GM12878 (cell line): ENCODE data around the gene NLRC5. TPM values are rescaled to one million over a fixed set of nuclear protein-coding genes. Genes with fewer than 3 reads are reported as not detected.

ENCODE experiments used
- ATAC-seq: fragments of 200-7000 bp; cut with Tn5 transposase; 3 replicates; pipeline ENCODE4 v1.9.1; 2020; ENCODE audit warnings: mild to moderate bottlenecking, moderate library complexity
- BruUV-seq: library from RNA; stranded (reverse); fragments of 400-500 nt; replicated peaks from 2 replicates; lab custom pipeline; 2021; lab: Mats Ljungman, UMichigan
- CTCF ChIA-PET: fragments of 300-600 bp; sonication (Branson Sonifier 250); formaldehyde crosslinking; extraction: SDS; loops from one replicate; lab custom pipeline; 2021; ENCODE audit warnings: inconsistent platforms; lab: Yijun Ruan, JAX
- POLR2A ChIA-PET: fragments of 350-600 bp; formaldehyde crosslinking; extraction: SDS; loops from one replicate; lab custom pipeline; 2021; ENCODE audit warnings: inconsistent platforms; lab: Charles Lee
- RAD21 ChIA-PET: fragments of 300-600 bp; sonication (Branson Sonifier 250); formaldehyde crosslinking; loops from one replicate; lab custom pipeline; 2023; ENCODE audit warnings: antibody characterized with exemption; ENCODE audit not compliant: unreplicated experiment; lab: Charles Lee
- SMC1A ChIA-PET: fragments of 300-600 bp; sonication (Branson Sonifier 250); formaldehyde crosslinking; loops from one replicate; lab custom pipeline; 2023; ENCODE audit not compliant: unreplicated experiment, uncharacterized antibody; lab: Charles Lee
- DNase-seq: peaks from one replicate; pipeline ENCODE4 v3.0.0-alpha.2; 2011; ENCODE audit warnings: low read depth, low spot score
- FAIRE-seq: peaks from 3 replicates; lab custom pipeline; 2011; peaks lifted over from hg19 to GRCh38; lab: Jason Lieb, UNC
- H2AFZ ChIP-seq: 2 replicates; pipeline ENCODE4 v1.6.0; 2011; ENCODE audit warnings: low read depth, low read length, control low read depth; ENCODE audit not compliant: control insufficient read depth
- H3K27ac ChIP-seq: 2 replicates; pipeline ENCODE4 v1.5.1; 2011; ENCODE audit warnings: control low read depth; ENCODE audit not compliant: control insufficient read depth, insufficient read depth
- H3K27me3 ChIP-seq, 2 experiments: replicated peaks in 1 of 2; 2 replicates each; pipeline versions ENCODE4 v1.6.0 to v1.6.1; 2011; ENCODE audit warnings: low read length in 1 of 2; ENCODE audit not compliant: control insufficient read depth in 2 of 2, insufficient read depth in 2 of 2
- H3K36me3 ChIP-seq, 2 experiments: 2 replicates each; pipeline ENCODE4 v1.5.1; 2011; ENCODE audit warnings: low read length in 1 of 2; ENCODE audit not compliant: control insufficient read depth in 2 of 2, insufficient read depth in 2 of 2
- H3K4me1 ChIP-seq: 2 replicates; pipeline ENCODE4 v1.6.1; 2011; ENCODE audit warnings: mild to moderate bottlenecking, low read length, moderate library complexity, mixed read lengths; ENCODE audit not compliant: control insufficient read depth, insufficient read depth
- H3K4me2 ChIP-seq: 2 replicates; pipeline ENCODE4 v1.6.0; 2011; ENCODE audit warnings: control low read depth; ENCODE audit not compliant: control insufficient read depth, insufficient read depth
- H3K4me3 ChIP-seq: fragments of 200-600 bp; sonication (generic); 2 replicates; pipeline ENCODE4 v1.5.1; 2016
- H3K79me2 ChIP-seq: 2 replicates; pipeline ENCODE4 v1.6.0; 2011; ENCODE audit warnings: low read length; ENCODE audit not compliant: control insufficient read depth, insufficient read depth
- H3K9ac ChIP-seq: 2 replicates; pipeline ENCODE4 v1.8.0; 2011; ENCODE audit warnings: low read length, control low read depth, mixed read lengths; ENCODE audit not compliant: control insufficient read depth, insufficient read depth
- H3K9me3 ChIP-seq: replicated peaks from 3 replicates; pipeline ENCODE4 v1.5.1; 2011; ENCODE audit warnings: mild to moderate bottlenecking, low read length; ENCODE audit not compliant: control insufficient read depth, insufficient read depth
- H4K20me1 ChIP-seq: 2 replicates; pipeline ENCODE4 v1.6.0; 2011; ENCODE audit not compliant: control insufficient read depth, insufficient read depth
- BCLAF1 ChIP-seq: fragments of 450-650 bp; IDR thresholded peaks from 2 replicates; pipeline ENCODE4 v1.6.1; 2017; ENCODE audit warnings: antibody characterized with exemption, mild to moderate bottlenecking, moderate library complexity
- CBX5 ChIP-seq: sonication (generic); IDR thresholded peaks from 2 replicates; pipeline ENCODE4 v1.6.1; 2016; ENCODE audit warnings: low read depth, moderate library complexity, mild to moderate bottlenecking, inconsistent platforms
- CUX1 ChIP-seq: IDR thresholded peaks from 2 replicates; pipeline ENCODE4 v1.6.1; 2012; ENCODE audit warnings: improper control_type of control experiment, low read depth, low read length; ENCODE audit not compliant: insufficient replicate concordance
- EED ChIP-seq: sonication (generic); IDR thresholded peaks from 2 replicates; pipeline ENCODE4 v1.6.1; 2016; ENCODE audit warnings: antibody characterized with exemption, low read depth
- ETV6 ChIP-seq, 2 experiments: fragments of 450-650 bp in 1 of 2; IDR thresholded peaks in 1 of 2; conservative IDR thresholded peaks in 1 of 2; 2 replicates each; pipeline ENCODE4 v1.6.1; 2014; ENCODE audit warnings: antibody characterized with exemption in 1 of 2, borderline replicate concordance in 1 of 2, low read depth in 1 of 2, mild to moderate bottlenecking in 1 of 2, moderate library complexity in 1 of 2
- HSF1 ChIP-seq: fragments of 150-350 bp; IDR thresholded peaks from 2 replicates; pipeline ENCODE4 v1.6.1; 2014; ENCODE audit warnings: mild to moderate bottlenecking, low read depth, low read length
- MYC ChIP-seq: IDR thresholded peaks from 2 replicates; pipeline ENCODE4 v1.6.1; 2011; ENCODE audit warnings: mild to moderate bottlenecking, low read length, moderate library complexity, inconsistent platforms; ENCODE audit not compliant: insufficient read depth, insufficient replicate concordance, insufficient read length, severe bottlenecking
- NR2C2 ChIP-seq: IDR thresholded peaks from 2 replicates; pipeline ENCODE4 v1.6.1; 2011; ENCODE audit warnings: borderline replicate concordance, low read depth; ENCODE audit not compliant: control insufficient read depth, insufficient read length
- SMC3 ChIP-seq: IDR thresholded peaks from 2 replicates; pipeline ENCODE4 v1.6.1; 2011; ENCODE audit warnings: low read length, improper control_type of control experiment, borderline replicate concordance
- SP1 ChIP-seq: IDR thresholded peaks from one replicate; pipeline ENCODE4 v1.6.1; 2011; ENCODE audit warnings: low read depth, low read length
- USF2 ChIP-seq: IDR thresholded peaks from 2 replicates; pipeline ENCODE4 v1.6.1; 2011; ENCODE audit warnings: low read depth, low read length, improper control_type of control experiment, borderline replicate concordance
- WGBS: methylation state at CpG from one replicate; pipeline ENCODE4 v1.1.6; 2016; ENCODE audit warnings: low lambda C conversion rate; ENCODE audit not compliant: insufficient replicate concordance, insufficient coverage; ENCODE audit errors: missing lambda C conversion rate; 5-methylcytosine and 5-hydroxymethylcytosine counted together
- in situ Hi-C: fragments of 300-500 bp; cut with MboI; formaldehyde crosslinking; loops from 9 replicates; pipeline ENCODE4 v1.14.3; 2018; ENCODE audit warnings: mixed read lengths
- intact Hi-C: fragments of 100-400 bp; cut with micrococcal nuclease; formaldehyde crosslinking; loops from one replicate; pipeline ENCODE4 v1.14.2; 2022; ENCODE audit not compliant: unreplicated experiment
- polyA plus RNA-seq, 11 experiments: library from polyadenylated mRNA; depleted of rRNA in 4 of 11; unstranded in 6 of 11; stranded (reverse) in 5 of 11; fragments of >200 nt; fragmentation: Nextera tagmentation in 4 of 11; fragmentation: Illumina TruSeq in 1 of 11; extraction: Ambion mirVana in 4 of 11; extraction: Trizol in 1 of 11; gene quantifications; 1 replicate in 1 of 11; 2 replicates in 10 of 11; pipeline versions ENCODE4 v1.2.1 to v1.2.3, GENCODE V29; 2011 to 2016; ENCODE audit warnings: inconsistent platforms in 2 of 11, missing spikeins in 2 of 11, low read depth in 1 of 11
- total RNA-seq, 4 experiments: library from RNA; depleted of rRNA in 3 of 4; stranded (reverse); fragments of >200 nt in 3 of 4; fragmentation: Illumina TruSeq in 1 of 4; extraction: Trizol in 1 of 4; gene quantifications; 2 replicates each; pipeline versions ENCODE4 v1.2.1 to v1.2.3, GENCODE V29; 2013 to 2021

The NLRC5 gene
- total and polyA plus RNA-seq, 10 of the 15 experiments (the other 5 are each of a cell fraction or from before 2014, with no cell fraction given), result 13.1 to 105 (median 57.3) TPM

- TF ChIP-seq USF2 (no peak), EED (no peak), BCLAF1 (no peak)
- TF ChIP-seq, all 136 proteins: peak for 0
Measured at GRCh38 chr16:57087003-57087402, 97.6 kb downstream of the NLRC5 start (continued).

- intact Hi-C loops (no loop called here), in situ Hi-C loops (loop anchor here (5.0 kb wide), 1 partner anchor 78 kb away; no protein-coding TSS in a partner anchor)
- H3K4me1 ChIP-seq, result no peaks in the 10 kb centered on the region; the same call in none of the 2 replicates
- WGBS, result 49% methylated on average over 8 of the region's 8 CpGs
- no peak for ATAC-seq
- no peaks in the 10 kb centered on the region for H3K36me3 ChIP-seq
- DNase-seq, result no peak
- H3K4me3 ChIP-seq, result no peak overlapping the region
- no peak overlapping the region for H3K27ac ChIP-seq
- H3K9me3 ChIP-seq, result no peaks in the 10 kb centered on the region
- no TSS peak for BruUV-seq
- H3K4me2 ChIP-seq, result no peak overlapping the region
- H3K27me3 ChIP-seq, result peaks cover 0 to 11% of the 10 kb centered on the region in 2 experiments; a peak in 2 of 4 replicates
- no peak overlapping the region for H3K9ac ChIP-seq
- no peaks in the 10 kb centered on the region for H4K20me1 ChIP-seq
- ChIA-PET SMC1A (interaction anchor here (0.6 kb wide), 1 partner anchor 17 kb away, joined by 3 read pairs; no protein-coding TSS in a partner anchor), CTCF (no interaction called here), POLR2A (no interaction called here), RAD21 (no interaction called here)
- no peak overlapping the region for H2AFZ ChIP-seq
- no peaks in the 10 kb centered on the region for H3K79me2 ChIP-seq
- FAIRE-seq, result no peak
- TF ChIP-seq ETV6 (conservative IDR thresholded peaks at IDR 0.05 in 1 of 2, IDR thresholded peaks at IDR 0.05 in 1 of 2; ENCODE audit: borderline replicate concordance in 1 of 2, low read depth in 1 of 2) (no peak), SP1 (no peak), MYC (no peak), SMC3 (no peak), CBX5 (no peak), NR2C2 (no peak), HSF1 (no peak), CUX1 (no peak)
Measured at GRCh38 chr16:57089406-57089805, 100.0 kb downstream of the NLRC5 start.
